NOMO-1 treated with dmso at 0.1 percent for 144 hours (cell line): ENCODE results near the gene FBF1.

ENCODE experiments used
- DNase-seq: peaks from one replicate; lab custom pipeline; 2025; ENCODE audit not compliant: unreplicated experiment; lab: John Stamatoyannopoulos, UW

FBF1 gene

DNA sequence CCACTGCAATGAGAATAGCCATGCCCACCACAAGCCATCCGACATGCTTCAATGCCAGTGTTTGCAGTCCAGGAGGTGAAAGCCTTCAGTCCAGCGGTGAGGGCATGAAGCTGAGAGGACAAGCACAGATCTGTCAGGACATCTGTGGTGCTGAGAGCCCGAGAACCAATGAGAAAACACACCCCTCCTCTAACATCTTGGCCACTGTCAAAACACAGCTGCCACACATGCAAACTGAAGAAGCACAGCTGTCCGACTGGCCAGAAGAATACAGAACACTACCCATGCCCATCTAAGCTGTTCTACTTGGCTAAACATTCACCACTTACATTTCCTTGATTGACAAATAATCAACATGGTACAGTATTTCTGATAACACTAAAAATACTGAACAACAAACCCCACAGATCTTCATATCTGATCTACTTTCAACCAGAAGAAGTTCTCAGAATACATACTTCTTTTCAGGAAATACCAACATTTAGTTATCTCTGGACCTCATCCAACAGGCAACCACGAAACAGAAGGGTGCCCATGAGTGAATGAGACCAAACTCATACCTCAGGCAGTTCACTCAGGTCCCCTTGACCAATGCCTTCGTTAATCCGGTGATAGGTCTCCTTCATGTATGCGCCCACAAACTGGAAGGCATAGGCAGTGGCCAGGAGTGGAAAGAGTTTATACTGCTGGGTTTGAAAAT is 10.2 kb upstream of the FBF1 start:
- no peak for DNase-seq

DNA sequence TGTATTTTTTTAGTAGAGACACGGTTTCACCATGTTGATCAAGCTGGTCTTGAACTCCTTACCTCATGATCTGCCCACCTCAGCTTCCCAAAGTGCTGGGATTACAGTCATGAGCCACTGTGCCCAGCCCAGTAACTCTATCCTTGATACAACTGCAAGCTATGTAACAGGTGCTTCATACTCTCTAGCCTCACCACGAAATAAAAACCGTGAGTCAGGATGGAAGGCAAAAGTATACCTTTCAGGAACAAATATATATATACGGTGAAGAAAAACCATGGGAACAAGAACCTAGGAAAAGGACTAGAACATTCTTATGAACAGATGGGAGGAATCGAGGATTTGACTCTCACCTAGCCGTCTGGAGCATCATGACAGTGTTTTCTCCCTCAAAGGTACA is 9.6 kb upstream of the FBF1 start:
- DNase-seq, result no peak

DNA sequence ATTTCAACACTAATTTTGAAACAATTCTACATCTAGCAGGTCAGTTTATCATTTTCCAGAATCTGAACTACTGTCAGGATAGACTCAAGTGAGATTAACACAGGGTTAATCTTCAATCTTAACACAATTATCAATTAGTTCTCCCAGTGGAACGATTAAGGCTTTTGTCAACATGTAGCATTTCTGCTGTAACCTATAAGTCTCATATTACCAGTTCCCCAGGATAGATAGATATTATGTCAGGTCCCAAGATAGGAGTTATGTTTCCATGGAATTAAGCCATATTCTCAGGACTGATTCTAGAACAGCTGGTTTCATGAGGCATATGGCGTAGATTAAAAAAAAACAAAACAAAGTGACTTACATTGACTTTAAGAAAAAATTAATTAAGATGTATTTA is 4.4 kb upstream of the FBF1 start:
- no peak for DNase-seq

DNA sequence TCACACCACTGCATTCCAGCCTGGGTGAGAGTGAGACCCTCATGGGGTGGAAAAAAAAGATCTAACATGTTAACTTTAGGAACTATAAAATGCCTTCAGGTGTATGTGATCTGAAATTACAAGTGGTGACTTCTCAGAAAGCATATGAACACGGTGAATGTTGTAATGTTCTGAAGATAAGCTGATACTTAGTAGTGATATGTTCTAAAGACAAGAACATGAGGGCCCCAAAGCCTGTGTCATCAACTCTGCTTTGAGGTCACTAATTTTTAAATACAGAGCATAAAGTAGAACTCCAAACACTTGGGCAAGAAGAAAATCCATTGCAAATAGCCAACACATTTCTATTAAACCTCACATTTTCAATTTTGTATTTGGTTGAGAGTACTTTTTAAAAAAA is 2.6 kb upstream of the FBF1 start:
- no peak for DNase-seq

DNA sequence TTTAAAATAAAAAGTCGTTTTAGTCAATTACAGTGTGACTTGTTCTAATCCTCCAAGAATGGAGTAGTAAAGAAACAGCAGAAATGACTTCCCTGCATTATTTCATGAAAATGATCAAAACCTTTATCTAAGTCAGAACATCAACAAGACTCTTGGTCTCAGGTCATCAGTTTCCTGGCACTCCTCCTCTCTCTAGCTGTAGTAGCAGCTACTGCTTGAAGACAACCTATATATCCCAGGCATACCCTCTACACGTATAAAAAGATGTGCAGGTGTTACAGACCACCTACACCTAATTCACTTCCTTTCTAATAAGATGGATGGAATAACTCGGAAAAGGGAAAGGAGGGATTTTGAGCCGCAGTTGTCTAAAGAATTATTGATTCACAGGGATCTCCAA is 1.6 kb upstream of the FBF1 start:
- no peak for DNase-seq

DNA sequence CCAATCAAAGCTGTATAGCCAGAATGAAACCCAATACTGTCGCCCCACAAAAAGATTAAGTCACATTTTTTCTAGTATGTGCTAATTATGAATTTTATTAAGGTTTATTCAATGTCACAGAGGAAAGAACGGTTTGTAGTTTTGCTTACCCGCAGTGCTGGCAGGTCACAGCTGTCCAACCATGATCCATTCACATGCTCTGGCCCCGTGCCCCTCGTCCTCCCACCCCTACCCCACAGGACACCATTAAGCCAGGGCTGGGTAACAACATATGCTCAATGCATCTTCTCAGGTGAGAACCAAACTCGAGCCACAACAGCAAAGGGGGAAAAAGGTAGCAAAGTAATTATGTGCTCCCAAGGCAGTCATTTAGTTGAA is 589 bp upstream of the FBF1 start:
- DNase-seq, result no peak

DNA sequence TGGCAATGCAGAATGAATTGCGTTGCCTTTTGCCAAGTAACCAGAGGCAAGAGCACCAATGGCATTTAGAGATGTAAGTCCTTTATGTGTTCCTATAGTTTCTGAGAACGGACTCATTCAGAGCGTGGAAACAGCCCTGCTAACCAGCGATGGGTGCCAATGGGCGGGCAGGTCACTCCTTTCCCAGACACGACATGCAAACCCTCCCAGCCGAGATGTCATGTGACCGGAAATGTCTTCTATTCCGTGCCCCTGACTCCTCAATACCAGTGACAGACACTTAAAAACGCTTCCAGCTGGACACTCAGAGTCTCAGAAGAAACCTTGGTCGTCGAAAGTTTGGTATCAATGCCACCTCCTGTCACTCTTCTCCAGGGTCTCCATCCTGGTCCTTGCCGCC is 3.2 kb downstream of the FBF1 start:
- no peak for DNase-seq

DNA sequence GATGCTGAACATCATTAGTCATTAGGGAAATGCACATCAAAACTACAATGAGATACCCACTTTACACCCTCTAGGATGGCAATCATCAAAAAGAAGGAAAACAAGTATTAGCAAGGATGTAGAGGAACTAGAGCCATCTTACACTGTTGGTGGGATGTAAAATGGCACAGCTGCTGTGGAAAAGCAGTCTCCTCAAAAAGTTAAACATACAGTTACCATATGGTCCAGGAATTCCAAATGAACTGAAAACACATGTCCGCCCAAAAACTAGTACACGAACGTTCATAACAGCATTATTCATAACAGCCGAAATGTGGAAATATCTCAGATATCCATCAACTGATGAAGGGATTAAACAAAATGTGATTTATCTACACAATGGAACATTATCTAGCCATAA is 7.0 kb downstream of the FBF1 start:
- DNase-seq, result no peak

DNA sequence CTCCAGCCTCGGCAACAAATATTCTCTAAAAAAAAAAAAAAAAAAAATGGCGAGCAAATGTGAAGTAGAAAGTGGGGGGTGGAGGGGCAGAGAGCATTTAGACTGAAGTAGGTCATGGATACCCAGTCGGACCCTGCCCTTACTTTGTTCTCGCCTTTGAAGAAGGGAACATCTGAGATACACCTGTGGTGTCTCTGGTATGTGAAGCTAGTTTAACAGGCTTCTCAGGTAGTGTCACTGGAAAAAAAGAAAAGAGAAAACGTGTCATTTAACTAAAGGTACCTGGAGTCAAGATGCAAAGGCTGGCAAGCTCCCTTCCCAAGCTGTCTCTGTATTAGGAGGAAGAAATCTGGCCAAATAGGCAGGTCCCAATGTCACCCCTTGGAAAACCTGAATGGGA is 8.0 kb downstream of the FBF1 start:
- DNase-seq, result no peak

DNA sequence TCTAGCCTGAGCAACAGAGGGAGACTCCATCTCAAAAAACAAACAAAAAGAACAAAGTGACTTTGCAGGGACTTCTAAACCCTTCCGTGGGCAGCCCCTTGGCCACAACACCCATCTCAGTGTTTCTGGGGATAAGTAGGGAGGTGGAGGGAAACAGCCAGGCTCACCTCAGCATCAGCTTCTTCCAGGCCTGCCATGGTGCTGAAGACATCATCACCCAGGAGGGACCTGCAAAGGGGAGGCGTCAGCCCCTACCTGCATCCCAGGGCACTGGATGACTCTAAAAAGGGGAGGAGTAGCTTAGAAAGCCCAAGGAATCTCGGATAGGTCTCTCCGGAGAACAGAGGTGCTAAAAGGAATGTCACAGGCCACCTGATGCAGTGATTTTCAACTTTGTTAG is 9.8 kb downstream of the FBF1 start:
- no peak for DNase-seq

DNA sequence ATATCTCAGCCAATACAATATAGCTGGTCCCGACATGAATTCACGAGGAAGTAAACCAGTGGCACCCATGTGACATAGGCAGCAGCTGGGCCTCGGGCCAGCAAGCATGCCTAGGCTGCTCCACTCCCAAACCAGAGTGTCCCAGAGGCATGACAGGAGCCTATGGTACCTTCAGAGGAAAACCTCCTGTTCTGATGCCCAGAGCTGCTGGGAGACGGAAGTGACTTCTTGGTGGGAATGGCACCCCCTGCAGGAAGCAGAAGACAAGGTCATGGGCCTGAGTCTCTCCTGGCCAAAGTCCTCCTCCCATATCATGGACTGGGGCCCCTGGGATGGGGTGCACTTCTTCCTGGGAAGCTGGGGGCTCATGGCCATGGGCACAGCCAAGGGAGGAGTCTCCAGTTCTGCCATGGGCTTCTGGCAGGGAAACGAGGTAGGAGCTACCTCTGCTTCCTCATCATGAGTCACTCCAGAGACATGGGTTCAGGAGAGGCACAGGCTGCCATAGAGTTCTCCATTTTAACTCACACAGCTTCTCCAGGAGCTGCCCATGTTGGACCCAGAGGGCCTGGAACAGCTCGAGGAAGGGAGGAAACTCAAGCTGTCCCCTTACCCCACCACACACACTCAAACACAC is 13.4 kb downstream of the FBF1 start:
- DNase-seq, result no peak

DNA sequence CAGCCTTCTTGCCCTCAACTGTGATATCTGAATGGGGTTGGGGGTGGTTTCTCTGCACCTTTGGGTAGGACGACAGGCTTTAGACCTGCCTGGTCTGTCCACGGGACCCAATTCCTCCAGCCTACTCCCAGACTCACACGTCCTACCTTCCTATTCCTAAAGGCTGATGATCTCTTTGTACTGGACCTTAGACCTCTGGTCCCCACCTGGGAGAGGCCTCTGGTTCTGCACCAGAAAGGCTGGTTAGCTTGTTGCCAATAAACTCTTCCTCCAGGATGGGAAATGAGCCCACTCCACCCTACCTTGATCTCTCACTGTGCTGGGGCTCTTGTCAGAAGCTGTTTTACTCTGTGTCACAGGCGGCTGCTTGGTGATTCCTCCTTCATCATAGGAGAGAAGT is 14.4 kb downstream of the FBF1 start:
- DNase-seq, result no peak

DNA sequence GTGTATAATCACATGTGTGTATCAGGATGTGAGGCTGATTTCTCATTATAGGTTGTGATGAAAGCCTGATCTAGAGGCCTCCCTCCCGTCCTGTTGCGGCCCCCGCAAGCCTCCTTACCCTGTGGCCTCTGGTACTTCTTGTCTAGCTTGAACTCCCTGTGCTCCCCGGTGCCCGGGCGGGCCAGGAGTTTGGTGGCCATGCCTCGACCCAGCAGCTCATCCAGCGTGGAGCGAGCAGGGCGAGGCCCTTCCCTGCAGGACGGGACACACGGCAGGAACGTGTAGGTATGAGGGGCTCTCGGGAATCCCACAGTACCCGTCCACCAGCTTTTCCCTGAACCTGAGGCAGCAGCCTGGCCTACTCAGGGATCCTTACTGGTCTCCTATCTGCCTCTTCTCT is 14.9 kb downstream of the FBF1 start:
- no peak for DNase-seq

DNA sequence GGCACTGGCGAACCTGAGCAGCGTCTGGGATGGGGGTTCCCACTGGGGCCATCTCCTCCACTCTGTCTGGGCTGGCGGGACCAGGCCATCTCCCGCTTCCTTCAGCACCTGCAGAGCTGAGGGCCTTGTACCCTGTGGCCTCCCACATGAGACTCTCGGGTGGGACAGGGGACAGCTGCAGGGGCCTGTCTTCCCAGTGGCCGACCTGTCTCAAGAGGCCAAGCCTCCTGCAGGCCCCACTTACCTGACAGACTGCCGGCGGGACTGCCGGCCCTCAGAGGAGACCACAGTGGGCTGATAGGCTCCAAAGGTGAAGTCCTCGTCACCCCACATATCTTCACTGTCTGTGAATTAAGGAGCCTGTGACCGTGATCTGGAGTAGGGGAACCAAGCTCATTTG is 15.7 kb downstream of the FBF1 start:
- no peak for DNase-seq

DNA sequence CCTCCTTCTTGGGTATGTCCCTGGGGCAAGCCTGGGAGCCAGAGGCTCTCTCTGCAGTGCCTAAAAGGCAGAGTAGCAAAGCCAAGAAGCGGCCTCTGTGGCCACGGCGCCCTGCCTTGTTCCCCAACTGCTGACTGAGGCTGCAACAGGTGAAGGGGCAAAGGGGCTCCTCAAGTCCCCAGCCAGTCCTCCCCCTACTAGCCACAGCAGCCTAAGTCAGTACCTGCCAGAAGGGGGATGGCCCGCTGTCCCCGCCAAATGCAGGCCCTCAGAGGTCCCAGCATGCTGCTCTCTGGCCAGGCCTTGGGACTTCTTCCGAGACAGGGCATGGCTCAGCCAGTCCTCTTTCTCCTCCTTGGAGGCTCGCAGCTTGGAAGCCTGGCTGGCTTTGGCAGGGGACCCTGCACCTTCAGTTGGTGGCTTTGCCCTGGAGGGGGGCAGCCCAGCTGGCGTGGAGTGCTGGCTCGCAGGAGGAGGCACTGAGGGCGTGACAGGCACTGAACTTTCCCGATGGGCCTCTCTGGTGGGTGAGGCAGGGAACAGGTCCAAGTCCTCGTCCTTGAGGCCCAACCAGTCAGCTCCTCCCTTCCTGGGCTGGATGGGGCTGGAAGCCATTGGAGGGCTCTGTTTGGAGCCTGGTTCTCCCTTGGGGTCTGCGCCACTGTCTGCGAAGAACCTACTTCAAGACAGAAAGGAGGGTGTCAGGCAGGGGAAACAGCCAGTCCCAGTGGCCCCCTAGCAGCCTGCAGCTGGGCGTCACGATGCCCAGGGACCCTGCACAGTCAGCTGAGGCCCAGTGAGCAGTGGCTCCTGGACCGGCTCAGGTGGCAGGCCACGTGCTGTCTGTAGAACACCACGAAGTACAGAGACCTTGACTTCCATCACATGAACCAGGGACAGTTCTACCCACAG is 17.6 kb downstream of the FBF1 start:
- no peak for DNase-seq

DNA sequence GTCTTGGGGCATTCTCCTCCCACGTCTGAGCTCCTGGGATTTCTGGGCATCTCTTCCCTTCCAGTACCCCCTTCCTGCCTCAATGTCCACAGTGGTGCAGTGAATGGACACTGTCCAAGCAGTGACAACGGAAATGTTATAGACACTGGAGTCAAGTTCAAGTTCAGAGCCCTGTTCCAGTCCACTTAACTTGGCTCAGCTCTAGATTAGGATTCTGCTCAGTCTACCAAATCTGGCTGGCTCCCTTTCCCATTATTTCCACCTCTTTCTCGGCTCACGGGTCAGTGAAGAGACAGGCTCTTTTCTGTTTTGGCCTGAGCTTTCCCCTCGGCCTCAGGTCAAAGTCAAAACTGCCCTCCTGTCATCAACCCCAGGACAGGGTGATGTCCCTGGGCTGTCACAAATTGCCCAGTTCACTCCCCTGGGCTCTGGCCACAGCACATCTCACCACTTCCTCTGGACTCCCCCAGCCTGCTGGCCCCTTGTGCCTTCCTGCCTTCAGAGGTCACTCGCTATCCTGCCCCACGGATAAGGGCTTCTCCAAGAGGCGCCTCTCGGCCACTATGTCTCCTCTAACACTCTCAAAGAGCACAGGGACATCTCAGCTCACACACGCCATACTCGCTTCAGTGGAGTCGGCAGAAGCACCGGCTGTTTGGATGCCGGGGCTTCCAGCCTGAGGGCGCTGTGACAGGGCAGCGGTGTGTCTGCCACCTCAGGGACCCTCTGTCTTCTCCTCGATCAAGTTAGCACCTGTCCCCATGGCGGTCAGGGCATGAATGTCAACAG is 18.5 kb downstream of the FBF1 start:
- DNase-seq, result no peak

DNA sequence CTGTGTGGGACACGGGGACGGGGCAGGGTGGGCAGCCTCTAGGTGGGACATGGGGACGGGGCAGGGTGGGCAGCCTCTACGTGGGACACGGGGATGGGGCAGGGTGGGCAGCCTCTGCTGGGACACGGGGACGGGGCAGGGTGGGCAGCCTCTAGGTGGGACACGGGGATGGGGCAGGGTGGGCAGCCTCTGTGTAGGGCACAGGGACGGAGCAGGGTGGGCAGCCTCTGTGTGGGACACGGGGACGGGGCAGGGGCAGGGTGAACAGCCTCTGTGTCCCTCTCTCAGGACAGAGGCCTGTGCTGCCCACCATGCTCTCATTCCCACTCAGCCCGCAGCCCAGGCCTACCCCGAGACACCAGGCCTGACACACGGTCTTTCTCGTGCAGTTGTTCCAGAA is 19.2 kb downstream of the FBF1 start:
- no peak for DNase-seq

DNA sequence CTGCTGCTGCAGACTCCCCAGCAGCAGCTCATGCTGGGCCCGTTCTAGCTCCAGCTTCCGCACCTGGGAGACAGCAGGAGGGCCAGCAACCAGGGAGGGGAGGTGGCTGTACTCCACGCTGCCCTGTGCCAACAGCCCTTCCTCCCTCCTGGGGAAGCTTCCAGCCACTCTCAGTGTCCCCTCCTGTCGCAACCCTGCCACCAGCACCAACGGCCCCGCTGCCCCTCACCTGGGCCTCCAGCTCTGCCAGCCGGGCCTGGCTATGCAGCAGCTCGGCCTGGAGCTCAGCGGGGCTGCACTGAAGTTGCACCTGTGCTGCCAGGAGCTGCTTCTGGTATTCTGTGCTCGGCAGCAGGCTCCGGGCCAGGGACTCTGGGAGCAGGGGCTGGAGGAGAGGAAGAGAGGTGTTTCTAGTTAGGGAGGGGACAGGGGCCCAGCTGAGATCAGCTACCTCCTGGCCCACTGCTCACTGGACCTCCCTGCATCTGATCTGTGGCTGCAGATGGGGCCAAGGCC is 20.7 kb downstream of the FBF1 start:
- no peak for DNase-seq

DNA sequence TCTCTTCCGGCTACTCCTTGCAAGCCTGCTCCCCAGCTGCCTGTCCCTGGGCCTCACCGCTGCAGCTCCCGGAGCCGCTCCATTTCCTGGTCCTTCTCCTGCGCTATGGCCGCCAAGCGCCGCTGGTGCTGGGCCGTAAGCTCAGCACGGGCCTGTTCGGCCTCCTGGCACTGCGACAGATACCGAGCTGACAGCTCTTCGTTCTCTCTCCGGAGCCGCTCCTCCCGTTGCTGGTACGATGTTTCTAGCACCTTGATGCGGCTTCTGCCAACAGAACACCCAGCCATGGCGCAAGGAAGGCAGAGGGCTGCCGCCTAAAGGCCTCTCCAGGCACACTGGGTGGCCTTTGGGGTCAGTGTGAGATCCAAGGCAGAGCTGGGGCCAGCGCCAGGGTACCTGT is 21.2 kb downstream of the FBF1 start:
- no peak for DNase-seq

DNA sequence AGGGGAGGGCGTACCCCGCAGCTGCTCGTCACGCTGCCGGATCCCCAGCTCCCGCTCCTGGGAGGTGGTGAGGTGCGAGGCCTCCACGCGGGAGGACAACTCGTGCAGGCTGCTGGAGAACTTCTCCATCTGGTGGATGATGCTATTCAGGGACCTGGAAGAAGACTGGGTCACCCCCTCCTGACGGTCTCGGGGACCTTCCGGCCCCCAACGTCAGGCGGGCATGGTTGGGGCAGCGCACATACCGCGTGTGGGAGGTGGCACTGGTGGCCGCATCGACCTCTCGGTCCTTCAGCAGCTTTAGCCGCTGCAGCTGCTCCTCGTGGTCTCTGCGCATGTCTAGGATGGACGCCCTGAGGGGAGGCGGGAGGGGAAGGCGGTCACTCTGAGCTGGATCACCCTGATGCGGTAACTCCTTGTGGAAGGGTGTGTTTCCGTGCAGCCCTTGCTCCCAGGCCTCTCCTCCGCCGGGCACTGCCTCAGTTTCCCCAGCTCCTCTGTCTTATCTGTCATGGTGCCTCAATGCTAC is 22.9 kb downstream of the FBF1 start:
- DNase-seq, result no peak
